Liver (tissue), 9 donors: Measurements from ENCODE around the gene HNRNPC. TPM values are rescaled to one million over a fixed set of nuclear protein-coding genes. Genes with fewer than 3 reads are reported as not detected.

Source experiments
- DNase-seq: peaks from one replicate; pipeline ENCODE4 v3.0.0-alpha.2; 2017; ENCODE audit warnings: low spot score
- H3K27ac ChIP-seq, 2 donors: one replicate each; pipeline ENCODE4 v1.7.0; 2013; ENCODE audit warnings: inconsistent platforms in 2 of 2, low read length in 2 of 2, control low read depth in 1 of 2, low read depth in 1 of 2, mild to moderate bottlenecking in 1 of 2
- H3K27me3 ChIP-seq, 4 donors: one replicate each; pipeline versions ENCODE4 v1.6.1 to v1.7.0; 2013; ENCODE audit warnings: low read length in 3 of 4, inconsistent platforms in 1 of 4, mild to moderate bottlenecking in 1 of 4, moderate library complexity in 1 of 4; ENCODE audit not compliant: control insufficient read depth in 4 of 4, insufficient read depth in 4 of 4
- H3K36me3 ChIP-seq, 4 donors: one replicate each; pipeline versions ENCODE4 v1.6.1 to v1.7.0; 2013; ENCODE audit warnings: low read length in 3 of 4, mild to moderate bottlenecking in 3 of 4, low read depth in 1 of 4, moderate library complexity in 1 of 4; ENCODE audit not compliant: control insufficient read depth in 4 of 4, insufficient read depth in 3 of 4
- H3K4me1 ChIP-seq, 4 donors: one replicate each; pipeline versions ENCODE4 v1.6.1 to v1.7.0; 2013; ENCODE audit warnings: low read length in 3 of 4, mild to moderate bottlenecking in 3 of 4, moderate library complexity in 1 of 4; ENCODE audit not compliant: control insufficient read depth in 4 of 4, insufficient read depth in 4 of 4
- H3K4me3 ChIP-seq, 3 donors: one replicate each; pipeline versions ENCODE4 v1.6.1 to v1.7.0; 2013; ENCODE audit warnings: low read length in 3 of 3, control low read depth in 1 of 3, low read depth in 1 of 3, mild to moderate bottlenecking in 1 of 3
- H3K9ac ChIP-seq, 2 donors: one replicate each; pipeline ENCODE4 v1.7.0; 2013; ENCODE audit warnings: low read length in 2 of 2, mild to moderate bottlenecking in 2 of 2, moderate library complexity in 2 of 2, control low read depth in 1 of 2, low read depth in 1 of 2
- H3K9me3 ChIP-seq, 4 donors: one replicate each; pipeline versions ENCODE4 v1.6.1 to v1.7.0; 2013; ENCODE audit warnings: low read length in 3 of 4; ENCODE audit not compliant: control insufficient read depth in 4 of 4
- EGR1 ChIP-seq, 2 donors: IDR thresholded peaks; 2 replicates each; pipeline ENCODE4 v1.6.1; 2016 to 2018; ENCODE audit warnings: antibody characterized with exemption in 2 of 2, low read depth in 2 of 2
- FOXA1 ChIP-seq: IDR thresholded peaks from 2 replicates; pipeline ENCODE4 v1.6.1; 2016; ENCODE audit warnings: antibody characterized with exemption
- FOXA2 ChIP-seq: IDR thresholded peaks from 2 replicates; pipeline ENCODE4 v1.6.1; 2016; ENCODE audit warnings: antibody characterized with exemption
- HNF4A ChIP-seq, 2 donors: conservative IDR thresholded peaks; 2 replicates each; pipeline ENCODE4 v1.6.1; 2016; ENCODE audit warnings: antibody characterized with exemption in 2 of 2, mild to moderate bottlenecking in 2 of 2
- JUND ChIP-seq, 2 donors: IDR thresholded peaks; 2 replicates each; pipeline ENCODE4 v1.6.1; 2016; ENCODE audit warnings: antibody characterized with exemption in 2 of 2
- RAD21 ChIP-seq, 2 donors: IDR thresholded peaks; 2 replicates each; pipeline ENCODE4 v1.6.1; 2016; ENCODE audit warnings: antibody characterized with exemption in 2 of 2, mild to moderate bottlenecking in 2 of 2
- REST ChIP-seq: IDR thresholded peaks from 2 replicates; pipeline ENCODE4 v1.6.1; 2016; ENCODE audit warnings: antibody characterized with exemption, mild to moderate bottlenecking
- RXRA ChIP-seq, 2 donors: IDR thresholded peaks; 2 replicates each; pipeline ENCODE4 v1.6.1; 2017 to 2018; ENCODE audit warnings: antibody characterized with exemption in 2 of 2, mild to moderate bottlenecking in 1 of 2
- SP1 ChIP-seq: IDR thresholded peaks from 2 replicates; pipeline ENCODE4 v1.6.1; 2018; ENCODE audit warnings: antibody characterized with exemption, mild to moderate bottlenecking
- ZBTB33 ChIP-seq: IDR thresholded peaks from 2 replicates; pipeline ENCODE4 v1.6.1; 2016; ENCODE audit warnings: antibody characterized with exemption
- WGBS: extraction: QIAGEN DNeasy Blood & Tissue Kit; methylation state at CpG from one replicate; pipeline ENCODE4 v1.1.7; 2013; 5-methylcytosine and 5-hydroxymethylcytosine counted together
- polyA plus RNA-seq, 2 donors: library from polyadenylated mRNA; stranded (reverse) in 1 of 2; unstranded in 1 of 2; fragments of 200-250 nt in 1 of 2; fragments of >200 nt in 1 of 2; fragmentation: Nextera tagmentation in 1 of 2; extraction: Ambion mirVana in 1 of 2; gene quantifications; one replicate each; pipeline versions ENCODE4 v1.2.1 to v1.2.3, GENCODE V29; 2013 to 2015
- total RNA-seq, 2 donors: library from RNA; depleted of rRNA; stranded (reverse); fragments of >200 nt; gene quantifications; one replicate each; pipeline ENCODE4 v1.2.3, GENCODE V29; 2014
- TF ChIP-seq, protein P1 (sequence below): fragments of 150-350 bp; IDR thresholded peaks from 2 replicates; pipeline ENCODE4 v1.5.1; 2017; ENCODE audit warnings: improper control_type of control experiment, low read depth, low read length; ENCODE audit not compliant: missing input control
- donor health status: healthy.
- donor health status: healthy.
- donor health status: healthy.
- donor health status: healthy.
- donor health status: healthy.

The HNRNPC gene
- total and polyA plus RNA-seq, 4 donors = 119 to 384 (median 270) TPM

- DNase-seq = no peak
- no peak overlapping the region for H3K27ac ChIP-seq
- WGBS = 57% methylated on average over 1 of the region's 1 CpG
- no peak for TF ChIP-seq SP1
- TF ChIP-seq, protein P1, sequence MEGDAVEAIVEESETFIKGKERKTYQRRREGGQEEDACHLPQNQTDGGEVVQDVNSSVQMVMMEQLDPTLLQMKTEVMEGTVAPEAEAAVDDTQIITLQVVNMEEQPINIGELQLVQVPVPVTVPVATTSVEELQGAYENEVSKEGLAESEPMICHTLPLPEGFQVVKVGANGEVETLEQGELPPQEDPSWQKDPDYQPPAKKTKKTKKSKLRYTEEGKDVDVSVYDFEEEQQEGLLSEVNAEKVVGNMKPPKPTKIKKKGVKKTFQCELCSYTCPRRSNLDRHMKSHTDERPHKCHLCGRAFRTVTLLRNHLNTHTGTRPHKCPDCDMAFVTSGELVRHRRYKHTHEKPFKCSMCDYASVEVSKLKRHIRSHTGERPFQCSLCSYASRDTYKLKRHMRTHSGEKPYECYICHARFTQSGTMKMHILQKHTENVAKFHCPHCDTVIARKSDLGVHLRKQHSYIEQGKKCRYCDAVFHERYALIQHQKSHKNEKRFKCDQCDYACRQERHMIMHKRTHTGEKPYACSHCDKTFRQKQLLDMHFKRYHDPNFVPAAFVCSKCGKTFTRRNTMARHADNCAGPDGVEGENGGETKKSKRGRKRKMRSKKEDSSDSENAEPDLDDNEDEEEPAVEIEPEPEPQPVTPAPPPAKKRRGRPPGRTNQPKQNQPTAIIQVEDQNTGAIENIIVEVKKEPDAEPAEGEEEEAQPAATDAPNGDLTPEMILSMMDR = no peak
- no peak for TF ChIP-seq HNF4A (conservative IDR thresholded peaks at IDR 0.05)
- TF ChIP-seq RAD21 (IDR thresholded peaks at IDR 0.05) = no peak
- no peak for TF ChIP-seq ZBTB33
- no peak for TF ChIP-seq FOXA2
- no peak for TF ChIP-seq JUND (IDR thresholded peaks at IDR 0.05)
- TF ChIP-seq FOXA1 = no peak
- H3K9ac ChIP-seq = no peak overlapping the region
- H3K36me3 ChIP-seq = no peaks in the 10 kb centered on the region
- H3K4me1 ChIP-seq = no peaks in the 10 kb centered on the region
- H3K9me3 ChIP-seq = no peaks in the 10 kb centered on the region
- no peak overlapping the region for H3K4me3 ChIP-seq
- H3K27me3 ChIP-seq = no peaks in the 10 kb centered on the region
Measured at GRCh38 chr14:21184254-21184653, 85.0 kb downstream of the HNRNPC start.

GRCh38 chr14:21182166-21182565 lies 87.1 kb downstream of the HNRNPC start:
- 70% methylated on average over 2 of the region's 2 CpGs for whole genome bisulfite sequencing
- Histone ChIP-seq H3K4me3 (no peak overlapping the region), H3K4me1 (no peaks in the 10 kb centered on the region), H3K27me3 (no peaks in the 10 kb centered on the region), H3K9me3 (no peaks in the 10 kb centered on the region), H3K9ac (no peak overlapping the region), H3K27ac (no peak overlapping the region), H3K36me3 (no peaks in the 10 kb centered on the region)
- DNase-seq = no peak
- no peak for TF ChIP-seq REST
- TF ChIP-seq JUND (IDR thresholded peaks at IDR 0.05) = no peak
- no peak for TF ChIP-seq RXRA (IDR thresholded peaks at IDR 0.05)
- no peak for TF ChIP-seq EGR1 (IDR thresholded peaks at IDR 0.05; ENCODE audit: low read depth in 2 of 2)
- TF ChIP-seq, protein P1 = no peak
- TF ChIP-seq RAD21 (IDR thresholded peaks at IDR 0.05) = no peak
- no peak for TF ChIP-seq ZBTB33
